Placental pericyte (primary cell): ENCODE results near the gene SLC35G6. TPM values are rescaled to one million over a fixed set of nuclear protein-coding genes. Genes with fewer than 3 reads are reported as not detected.

Experiments used
- total RNA-seq: library from RNA; depleted of rRNA; stranded (reverse); fragments of >200 nt; gene quantifications from 2 replicates; pipeline ENCODE4 v1.2.3, GENCODE V29; 2012

Gene SLC35G6
- not detected in 2 replicates for total RNA-seq

GRCh38 chr17:7481275-7481674 is at the start of gene SLC35G6:
TSS of gene SLC35G6 (plus strand) at chr17:7481446. CDS start at chr17:7481517, 71 bp downstream.

GRCh38 chr17:7439462-7440112 is 41.7 kb upstream of the SLC35G6 start, which contains the start of gene FGF11:
TSS of gene FGF11 (plus strand) at chr17:7439512. CDS start at chr17:7439621, 109 bp downstream.

GRCh38 chr17:7444682-7445618 is 36.3 kb upstream of the SLC35G6 start, which contains the start of gene CHRNB1:
TSS of gene CHRNB1 (plus strand) at chr17:7445061. CDS start at chr17:7445128, 67 bp downstream.

GRCh38 chr17:7479213-7480088 is 1.8 kb upstream of the SLC35G6 start, which contains the start of gene ZBTB4:
TSS of gene ZBTB4 (minus strand) at chr17:7479631. CDS start at chr17:7466801, 12,830 bp downstream.

GRCh38 chr17:7484067-7484918 is 3.0 kb downstream of the SLC35G6 start, which contains the start of gene POLR2A:
TSS of gene POLR2A (plus strand) at chr17:7484366.

Other genes starting within 250 kb of the SLC35G6 start
- 82.8 and 90.8 TPM in 2 replicates for gene DVL2, start 246.9 kb upstream of the SLC35G6 start, total RNA-seq
- gene PHF23, start 242.0 kb upstream of the SLC35G6 start, total RNA-seq = 46.1 and 64.1 TPM in 2 replicates
- gene GABARAP, start 239.0 kb upstream of the SLC35G6 start, total RNA-seq = 124 and 548 TPM in 2 replicates
- gene CTDNEP1, start 229.7 kb upstream of the SLC35G6 start, total RNA-seq = 38.7 and 47.4 TPM in 2 replicates
- gene ELP5, start 229.2 kb upstream of the SLC35G6 start, total RNA-seq = 27.4 and 44.0 TPM in 2 replicates
- 2.6 and 7.4 TPM in 2 replicates for gene CLDN7, start 219.0 kb upstream of the SLC35G6 start, total RNA-seq
- 0.22 TPM in 1 of 2 replicates, not detected in the other for gene SLC2A4, start 199.7 kb upstream of the SLC35G6 start, total RNA-seq
- not detected in 2 replicates for gene YBX2, start 186.8 kb upstream of the SLC35G6 start, total RNA-seq
- gene EIF5A, start 173.8 kb upstream of the SLC35G6 start, total RNA-seq = 599 and 1,060 TPM in 2 replicates
- 52.5 and 65.7 TPM in 2 replicates for gene GPS2, start 166.1 kb upstream of the SLC35G6 start, total RNA-seq
- gene NEURL4, start 152.1 kb upstream of the SLC35G6 start, total RNA-seq = 22.1 and 25.2 TPM in 2 replicates
- 0.22 TPM in 1 of 2 replicates, not detected in the other for gene ACAP1, start 144.9 kb upstream of the SLC35G6 start, total RNA-seq
- 7.2 and 7.7 TPM in 2 replicates for gene KCTD11, start 129.3 kb upstream of the SLC35G6 start, total RNA-seq
- not detected in 2 replicates for gene TMEM95, start 126.3 kb upstream of the SLC35G6 start, total RNA-seq
- gene TNK1, start 100.4 kb upstream of the SLC35G6 start, total RNA-seq = 0.22 TPM in 1 of 2 replicates, not detected in the other
- gene PLSCR3, start 86.9 kb upstream of the SLC35G6 start, total RNA-seq = 23.6 and 28.1 TPM in 2 replicates
- gene TMEM256, start 77.3 kb upstream of the SLC35G6 start, total RNA-seq = 33.3 and 54.4 TPM in 2 replicates
- 5.2 and 5.7 TPM in 2 replicates for gene NLGN2, start 73.6 kb upstream of the SLC35G6 start, total RNA-seq
- not detected in 2 replicates for gene SPEM1, start 61.1 kb upstream of the SLC35G6 start, total RNA-seq
- gene SPEM2, start 55.8 kb upstream of the SLC35G6 start, total RNA-seq = not detected in 2 replicates
- not detected in 2 replicates for gene SPEM3, start 52.6 kb upstream of the SLC35G6 start, total RNA-seq
- 1.1 and 2.1 TPM in 2 replicates for gene TMEM102, start 46.0 kb upstream of the SLC35G6 start, total RNA-seq
- gene FGF11, start 41.9 kb upstream of the SLC35G6 start, total RNA-seq = under 0.01 and 0.44 TPM in 2 replicates
- gene CHRNB1, start 36.4 kb upstream of the SLC35G6 start, total RNA-seq = 2.9 and 3.3 TPM in 2 replicates
- gene ZBTB4, start 1.8 kb upstream of the SLC35G6 start, total RNA-seq = 24.3 and 35.8 TPM in 2 replicates
- gene POLR2A, start 2.9 kb downstream of the SLC35G6 start, total RNA-seq = 75.7 and 125 TPM in 2 replicates
- gene TNFSF12, start 67.6 kb downstream of the SLC35G6 start, total RNA-seq = 10.2 and 10.7 TPM in 2 replicates
- 0.44 and 0.72 TPM in 2 replicates for gene TNFSF13, start 77.3 kb downstream of the SLC35G6 start, total RNA-seq
- gene SENP3, start 80.5 kb downstream of the SLC35G6 start, total RNA-seq = 56.9 and 109 TPM in 2 replicates
- gene CD68, start 98.2 kb downstream of the SLC35G6 start, total RNA-seq = 16.9 and 20.6 TPM in 2 replicates
- gene MPDU1, start 102.4 kb downstream of the SLC35G6 start, total RNA-seq = 103 and 203 TPM in 2 replicates
- gene SOX15, start 108.6 kb downstream of the SLC35G6 start, total RNA-seq = 0.22 and 0.57 TPM in 2 replicates
- gene FXR2, start 133.5 kb downstream of the SLC35G6 start, total RNA-seq = 40.0 and 60.8 TPM in 2 replicates
- gene SAT2, start 146.4 kb downstream of the SLC35G6 start, total RNA-seq = 16.5 and 26.0 TPM in 2 replicates
- gene SHBG, start 148.7 kb downstream of the SLC35G6 start, total RNA-seq = 1.8 TPM in 1 of 2 replicates, not detected in the other
- not detected in 2 replicates for gene ATP1B2, start 169.5 kb downstream of the SLC35G6 start, total RNA-seq
- 56.4 and 82.5 TPM in 2 replicates for gene TP53, start 206.0 kb downstream of the SLC35G6 start, total RNA-seq
- 3.3 and 15.7 TPM in 2 replicates for gene WRAP53, start 207.0 kb downstream of the SLC35G6 start, total RNA-seq
- gene EFNB3, start 223.8 kb downstream of the SLC35G6 start, total RNA-seq = 0.72 and 1.5 TPM in 2 replicates
- 0.88 TPM in 1 of 2 replicates, not detected in the other for gene DNAH2, start 236.3 kb downstream of the SLC35G6 start, total RNA-seq